ENCODE data around the gene SPG11. TPM values are rescaled to one million over a fixed set of nuclear protein-coding genes. Genes with fewer than 3 reads are reported as not detected.
"Not testable (repeated sequence)": the region's sequence is repeated elsewhere in the genome, so short reads cannot be mapped to it uniquely, and the experiment has no call there.

The SPG11 gene
- total and polyA plus RNA-seq, 7 experiments from 2014 or later = 26.1 to 137 (median 107) TPM

- Mint-ChIP-seq H3K4me3 (no peak overlapping the region), H3K9me3 (no peaks in the 10 kb centered on the region), H3K27me3 (no peaks in the 10 kb centered on the region), H3K27ac (peak overlapping the region in 6 of 9 donors; percentile 13 to 61 (median 42)), H3K4me1 (peaks cover 22 to 65% (median 50%) of the 10 kb centered on the region in 7 donors), H3K36me3 (peaks cover 0 to 24% (median 14%) of the 10 kb centered on the region in 5 donors)
- CTCF ChIA-PET = interaction anchor here (0.6 to 1.2 kb wide), 2 partner anchors 16 to 29 kb away, joined by 3 to 4 read pairs; no protein-coding TSS in a partner anchor
- DNase-seq (no peak), ATAC-seq (no peak)
- Histone ChIP-seq H3K4me3 (ENCODE audit: low read length) (no peak overlapping the region), H3K27me3 (ENCODE audit: control insufficient read depth in 2 of 2, insufficient read depth in 2 of 2, low read length in 2 of 2) (no peaks in the 10 kb centered on the region), H3K36me3 (ENCODE audit: control insufficient read depth in 2 of 3, insufficient read depth in 3 of 3, low read length in 3 of 3) (peaks cover 0 to 24% (median 14%) of the 10 kb centered on the region in 3 experiments), H3K27ac (ENCODE audit: low read depth, low read length) (no peak overlapping the region), H3K9me3 (ENCODE audit: control insufficient read depth in 2 of 3, low read length in 3 of 3) (no peaks in the 10 kb centered on the region), H3K4me1 (ENCODE audit: control insufficient read depth in 2 of 2, insufficient read depth in 2 of 2, low read length in 2 of 2) (peaks cover 19 to 25% of the 10 kb centered on the region in 2 donors)
- intact Hi-C loops (cut with micrococcal nuclease) = no loop called here
- POLR2A ChIA-PET = interaction anchor here (0.6 kb wide), 1 partner anchor 13 kb away, joined by 3 read pairs; no protein-coding TSS in a partner anchor
These were observed 112.7 kb downstream of the SPG11 start for GRCh38 chr15:44550734-44551133.

- Mint-ChIP-seq H3K27ac (peak overlapping the region in 6 of 9 donors; percentile 8 to 73 (median 58)), H3K9me3 (no peaks in the 10 kb centered on the region), H3K27me3 (no peaks in the 10 kb centered on the region), H3K36me3 (peaks cover 0 to 19% (median 9%) of the 10 kb centered on the region in 5 donors), H3K4me3 (no peak overlapping the region), H3K4me1 (peaks cover 17 to 65% (median 48%) of the 10 kb centered on the region in 7 donors)
- Histone ChIP-seq H3K9me3 (ENCODE audit: control insufficient read depth in 2 of 3, low read length in 3 of 3) (no peaks in the 10 kb centered on the region), H3K4me1 (ENCODE audit: control insufficient read depth in 2 of 2, insufficient read depth in 2 of 2, low read length in 2 of 2) (peaks cover 19 to 22% of the 10 kb centered on the region in 2 donors), H3K27me3 (ENCODE audit: control insufficient read depth in 2 of 2, insufficient read depth in 2 of 2, low read length in 2 of 2) (no peaks in the 10 kb centered on the region), H3K27ac (ENCODE audit: low read depth, low read length) (no peak overlapping the region), H3K36me3 (ENCODE audit: control insufficient read depth in 2 of 3, insufficient read depth in 3 of 3, low read length in 3 of 3) (peaks cover 0 to 21% (median 10%) of the 10 kb centered on the region in 3 experiments), H3K4me3 (ENCODE audit: low read length) (no peak overlapping the region)
- DNase-seq = peak in 3 of 9 donors; percentile 17 to 30 (median 29)
- CTCF ChIA-PET = interaction anchor here (0.7 to 1.2 kb wide), 3 partner anchors 30 to 1804 kb away, joined by 3 to 6 read pairs (median 4); no protein-coding TSS in a partner anchor
- POLR2A ChIA-PET = interaction anchor here (0.6 to 0.7 kb wide), 3 partner anchors 10 to 42 kb away, joined by 3 to 9 read pairs (median 5); no protein-coding TSS in a partner anchor
- ATAC-seq = peak; percentile 65
- intact Hi-C loops (cut with micrococcal nuclease) = no loop called here
These were observed 113.2 kb downstream of the SPG11 start for GRCh38 chr15:44550256-44550655.

DNA sequence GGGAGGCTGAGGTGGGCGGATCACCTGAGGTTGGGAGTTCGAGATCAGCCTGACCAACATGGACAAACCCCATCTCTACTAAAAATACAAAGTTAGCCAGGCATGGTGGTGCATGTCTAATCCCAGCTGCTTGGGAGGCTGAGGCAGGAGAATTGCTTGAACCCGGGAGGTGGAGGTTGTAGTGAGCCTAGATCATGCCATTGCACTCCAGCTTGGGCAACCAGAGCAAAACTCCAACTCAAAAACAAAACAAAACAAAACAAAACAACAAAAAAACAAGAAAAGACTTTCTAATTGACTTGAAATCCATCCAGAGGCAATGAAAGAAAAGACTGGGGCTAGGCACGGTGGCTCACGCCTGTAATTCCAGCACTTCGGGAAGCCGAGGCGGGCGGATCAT lies 114.3 kb downstream of the SPG11 start:
- H3K4me3 ChIP-seq (ENCODE audit: low read length); ATAC-seq; H3K4me3 Mint-ChIP-seq; H3K27ac ChIP-seq (ENCODE audit: low read depth, low read length); CTCF ChIA-PET; H3K27me3 ChIP-seq (ENCODE audit: control insufficient read depth in 2 of 2, insufficient read depth in 2 of 2, low read length in 2 of 2); H3K9me3 Mint-ChIP-seq; H3K27me3 Mint-ChIP-seq; DNase-seq; H3K9me3 ChIP-seq (ENCODE audit: control insufficient read depth in 2 of 3, low read length in 3 of 3); intact Hi-C loops (cut with micrococcal nuclease); POLR2A ChIA-PET: not testable (repeated sequence)
- Mint-ChIP-seq H3K27ac (peak overlapping the region in 5 of 9 donors; percentile 19 to 67 (median 36)), H3K36me3 (peaks cover 0 to 15% (median 5%) of the 10 kb centered on the region in 5 donors), H3K4me1 (peaks cover 15 to 61% (median 37%) of the 10 kb centered on the region in 7 donors)
- Histone ChIP-seq H3K36me3 (ENCODE audit: control insufficient read depth in 2 of 3, insufficient read depth in 3 of 3, low read length in 3 of 3) (peaks cover 0 to 21% (median 4%) of the 10 kb centered on the region in 3 experiments), H3K4me1 (ENCODE audit: control insufficient read depth in 2 of 2, insufficient read depth in 2 of 2, low read length in 2 of 2) (peaks cover 11 to 19% of the 10 kb centered on the region in 2 donors)

- no peaks in the 10 kb centered on the region for H3K9me3 Mint-ChIP-seq
- peak overlapping the region in 9 of 10 donors; percentile 17 to 82 (median 40) for H3K4me3 Mint-ChIP-seq
- POLR2A ChIA-PET = interaction anchor here (0.5 to 2.7 kb wide), 8 partner anchors 8 to 212 kb away, joined by 3 to 23 read pairs (median 4); partner anchors contain the start of genes B2M, EIF3J and PATL2
- CTCF ChIA-PET = interaction anchor here (0.7 to 1.8 kb wide), 7 partner anchors 8 to 120 kb away, joined by 3 to 5 read pairs (median 4); no protein-coding TSS in a partner anchor
- H3K4me3 ChIP-seq (ENCODE audit: low read length) = no peak overlapping the region
- H3K9me3 ChIP-seq (ENCODE audit: control insufficient read depth in 2 of 3, low read length in 3 of 3) = no peaks in the 10 kb centered on the region
- peak overlapping the region in 7 of 9 donors; percentile 16 to 85 (median 54) for H3K27ac Mint-ChIP-seq
- peak overlapping the region; percentile 16 for H3K27ac ChIP-seq (ENCODE audit: low read depth, low read length)
- H3K4me1 ChIP-seq (ENCODE audit: control insufficient read depth in 2 of 2, insufficient read depth in 2 of 2, low read length in 2 of 2) = peaks cover 28 to 34% of the 10 kb centered on the region in 2 donors
- intact Hi-C loops (cut with micrococcal nuclease) = loop anchor here (1.0 kb wide), 2 partner anchors 8 to 9 kb away; partner anchors contain the start of gene EIF3J (in 1 of the 2)
- no peaks in the 10 kb centered on the region for H3K27me3 Mint-ChIP-seq
- peaks cover 0 to 3% (median 0%) of the 10 kb centered on the region in 3 experiments for H3K36me3 ChIP-seq (ENCODE audit: control insufficient read depth in 2 of 3, insufficient read depth in 3 of 3, low read length in 3 of 3)
- peaks cover 33 to 84% (median 63%) of the 10 kb centered on the region in 7 donors for H3K4me1 Mint-ChIP-seq
- peaks cover 0 to 24% (median 3%) of the 10 kb centered on the region in 5 donors for H3K36me3 Mint-ChIP-seq
- no peaks in the 10 kb centered on the region for H3K27me3 ChIP-seq (ENCODE audit: control insufficient read depth in 2 of 2, insufficient read depth in 2 of 2, low read length in 2 of 2)
- DNase-seq = peak in 3 of 9 donors; percentile 11 to 23 (median 19)
- peak; percentile 75 for ATAC-seq
These were observed 117.3 kb downstream of the SPG11 start for GRCh38 chr15:44545913-44546802.

DNA sequence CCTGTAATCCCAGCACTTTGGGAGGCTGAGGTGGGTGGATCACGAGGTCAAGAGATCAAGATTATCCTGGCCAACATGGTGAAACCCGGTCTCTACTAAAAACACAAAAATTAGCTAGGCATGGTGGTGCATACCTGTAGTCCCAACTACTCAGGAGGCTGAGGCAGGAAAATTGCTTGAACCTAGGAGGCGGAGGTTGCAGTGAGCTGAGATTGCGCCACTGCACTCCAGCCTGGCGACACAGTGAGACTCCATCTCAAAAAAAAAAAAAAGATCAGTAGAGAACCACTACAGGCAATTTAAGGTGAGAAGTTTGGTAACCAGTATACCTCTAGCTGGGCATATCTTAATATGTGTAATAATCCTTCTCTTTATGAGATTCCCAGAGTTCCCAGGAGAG lies 118.7 kb downstream of the SPG11 start:
- POLR2A ChIA-PET = interaction anchor here (1.0 to 2.0 kb wide), 2 partner anchors 8 to 11 kb away, joined by 3 to 7 read pairs; partner anchors contain the start of gene EIF3J
- Mint-ChIP-seq H3K4me1 (peaks cover 34 to 80% (median 61%) of the 10 kb centered on the region in 7 donors), H3K36me3 (peaks cover 0 to 28% (median 5%) of the 10 kb centered on the region in 5 donors), H3K4me3 (peak overlapping the region in 4 of 10 donors; percentile 19 to 61 (median 28)), H3K27ac (peak overlapping the region in 1 of 9 donors; percentile 81)
- H3K9me3 ChIP-seq (ENCODE audit: control insufficient read depth in 2 of 3, low read length in 3 of 3); H3K4me3 ChIP-seq (ENCODE audit: low read length); DNase-seq; H3K36me3 ChIP-seq (ENCODE audit: control insufficient read depth in 2 of 3, insufficient read depth in 3 of 3, low read length in 3 of 3); intact Hi-C loops (cut with micrococcal nuclease); ATAC-seq; H3K27ac ChIP-seq (ENCODE audit: low read depth, low read length); H3K27me3 Mint-ChIP-seq; H3K9me3 Mint-ChIP-seq; H3K27me3 ChIP-seq (ENCODE audit: control insufficient read depth in 2 of 2, insufficient read depth in 2 of 2, low read length in 2 of 2); CTCF ChIA-PET: not testable (repeated sequence)
- peaks cover 31 to 37% of the 10 kb centered on the region in 2 donors for H3K4me1 ChIP-seq (ENCODE audit: control insufficient read depth in 2 of 2, insufficient read depth in 2 of 2, low read length in 2 of 2)

GRCh38 chr15:44542596-44542995 lies 120.9 kb downstream of the SPG11 start:
- H3K27me3 Mint-ChIP-seq = no peaks in the 10 kb centered on the region
- peaks cover 3 to 27% (median 9%) of the 10 kb centered on the region in 5 donors for H3K36me3 Mint-ChIP-seq
- peak overlapping the region in 6 of 10 donors; percentile 4 to 60 (median 38) for H3K4me3 Mint-ChIP-seq
- Histone ChIP-seq H3K36me3 (ENCODE audit: control insufficient read depth in 2 of 3, insufficient read depth in 3 of 3, low read length in 3 of 3) (peaks cover 0 to 10% (median 0%) of the 10 kb centered on the region in 3 experiments), H3K4me3 (ENCODE audit: low read length) (no peak overlapping the region), H3K9me3 (ENCODE audit: control insufficient read depth in 2 of 3, low read length in 3 of 3) (no peaks in the 10 kb centered on the region), H3K27me3 (ENCODE audit: control insufficient read depth in 2 of 2, insufficient read depth in 2 of 2, low read length in 2 of 2) (no peaks in the 10 kb centered on the region), H3K4me1 (ENCODE audit: control insufficient read depth in 2 of 2, insufficient read depth in 2 of 2, low read length in 2 of 2) (peaks cover 37 to 40% of the 10 kb centered on the region in 2 donors), H3K27ac (ENCODE audit: low read depth, low read length) (no peak overlapping the region)
- peaks cover 49 to 78% (median 66%) of the 10 kb centered on the region in 7 donors for H3K4me1 Mint-ChIP-seq
- H3K27ac Mint-ChIP-seq = peak overlapping the region in 2 of 9 donors; percentile 34 to 68
- ChIA-PET POLR2A (interaction anchor here (0.5 to 0.9 kb wide), 3 partner anchors 116 to 255 kb away, joined by 3 to 4 read pairs (median 3); partner anchors contain the start of gene SPG11), CTCF (interaction anchor here (2.1 kb wide), 1 partner anchor 36 kb away, joined by 6 read pairs; no protein-coding TSS in a partner anchor)
- intact Hi-C loops (cut with micrococcal nuclease) = no loop called here
- no peak for DNase-seq
- no peak for ATAC-seq
- no peaks in the 10 kb centered on the region for H3K9me3 Mint-ChIP-seq
